Measurements from ENCODE around the gene ACY1. TPM values are rescaled to one million over a fixed set of nuclear protein-coding genes. Genes with fewer than 3 reads are reported as not detected.

Gene ACY1
- total and polyA plus RNA-seq, 4 donors, result 69.5 to 274 (median 238) TPM

DNA sequence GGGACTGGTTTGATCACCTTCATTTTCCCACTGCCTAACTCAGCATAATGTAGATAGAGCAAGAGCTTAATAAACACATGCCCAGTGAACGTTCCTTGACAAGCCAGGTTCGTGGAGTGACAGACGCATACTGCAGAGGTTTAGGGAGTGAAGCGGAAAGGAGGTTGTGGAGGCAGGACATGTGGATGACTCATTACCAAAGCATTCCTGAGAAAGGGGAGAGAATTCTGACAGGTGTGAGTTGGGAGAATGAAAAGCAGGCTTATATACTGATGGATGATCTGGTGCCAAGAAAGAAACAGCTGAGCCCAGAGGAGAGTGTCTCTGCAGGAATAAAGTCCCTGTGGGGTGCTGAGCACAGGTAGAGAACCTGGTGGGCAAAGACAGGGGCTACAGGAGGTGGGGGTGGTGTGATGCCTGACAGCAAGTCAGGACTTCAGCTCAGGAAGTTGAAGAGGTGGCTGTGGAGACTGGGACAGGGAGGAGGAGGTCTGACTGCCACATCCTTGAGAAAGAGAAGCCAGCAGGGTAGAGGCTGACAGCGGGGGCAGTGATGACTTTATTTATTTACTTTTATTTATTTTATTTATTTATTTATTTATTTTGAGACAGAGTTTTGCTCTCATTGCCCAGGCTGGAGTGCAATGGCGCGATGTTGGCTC, 14.7 kb downstream of the ACY1 start:
- WGBS, result 70% methylated on average over 7 of the region's 7 CpGs
- TF ChIP-seq FOXA1 (IDR thresholded peaks at IDR 0.05) (no peak), REST (IDR thresholded peaks at IDR 0.05) (no peak), NR2F2 (IDR thresholded peaks at IDR 0.05) (no peak), SP1 (IDR thresholded peaks at IDR 0.05) (no peak), EGR1 (IDR thresholded peaks at IDR 0.05; ENCODE audit: low read depth in 2 of 2) (no peak), JUND (IDR thresholded peaks at IDR 0.05) (no peak), HNF4A (conservative IDR thresholded peaks at IDR 0.05) (no peak), YY1 (IDR thresholded peaks at IDR 0.05) (no peak), FOXA2 (IDR thresholded peaks at IDR 0.05) (no peak), RAD21 (IDR thresholded peaks at IDR 0.05) (no peak), GABPA (IDR thresholded peaks at IDR 0.05 in 1 of 2, conservative IDR thresholded peaks at IDR 0.05 in 1 of 2) (no peak), TAF1 (conservative IDR thresholded peaks at IDR 0.05) (no peak), HNF4G (IDR thresholded peaks at IDR 0.05) (no peak), RXRA (IDR thresholded peaks at IDR 0.05) (no peak)
- TF ChIP-seq, protein P1, sequence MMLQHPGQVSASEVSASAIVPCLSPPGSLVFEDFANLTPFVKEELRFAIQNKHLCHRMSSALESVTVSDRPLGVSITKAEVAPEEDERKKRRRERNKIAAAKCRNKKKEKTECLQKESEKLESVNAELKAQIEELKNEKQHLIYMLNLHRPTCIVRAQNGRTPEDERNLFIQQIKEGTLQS (IDR thresholded peaks at IDR 0.05), result no peak
- TF ChIP-seq, protein P2, sequence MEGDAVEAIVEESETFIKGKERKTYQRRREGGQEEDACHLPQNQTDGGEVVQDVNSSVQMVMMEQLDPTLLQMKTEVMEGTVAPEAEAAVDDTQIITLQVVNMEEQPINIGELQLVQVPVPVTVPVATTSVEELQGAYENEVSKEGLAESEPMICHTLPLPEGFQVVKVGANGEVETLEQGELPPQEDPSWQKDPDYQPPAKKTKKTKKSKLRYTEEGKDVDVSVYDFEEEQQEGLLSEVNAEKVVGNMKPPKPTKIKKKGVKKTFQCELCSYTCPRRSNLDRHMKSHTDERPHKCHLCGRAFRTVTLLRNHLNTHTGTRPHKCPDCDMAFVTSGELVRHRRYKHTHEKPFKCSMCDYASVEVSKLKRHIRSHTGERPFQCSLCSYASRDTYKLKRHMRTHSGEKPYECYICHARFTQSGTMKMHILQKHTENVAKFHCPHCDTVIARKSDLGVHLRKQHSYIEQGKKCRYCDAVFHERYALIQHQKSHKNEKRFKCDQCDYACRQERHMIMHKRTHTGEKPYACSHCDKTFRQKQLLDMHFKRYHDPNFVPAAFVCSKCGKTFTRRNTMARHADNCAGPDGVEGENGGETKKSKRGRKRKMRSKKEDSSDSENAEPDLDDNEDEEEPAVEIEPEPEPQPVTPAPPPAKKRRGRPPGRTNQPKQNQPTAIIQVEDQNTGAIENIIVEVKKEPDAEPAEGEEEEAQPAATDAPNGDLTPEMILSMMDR (IDR thresholded peaks at IDR 0.05; ENCODE audit: low read depth, low read length, missing input control), result no peak
- TF ChIP-seq, protein P3, sequence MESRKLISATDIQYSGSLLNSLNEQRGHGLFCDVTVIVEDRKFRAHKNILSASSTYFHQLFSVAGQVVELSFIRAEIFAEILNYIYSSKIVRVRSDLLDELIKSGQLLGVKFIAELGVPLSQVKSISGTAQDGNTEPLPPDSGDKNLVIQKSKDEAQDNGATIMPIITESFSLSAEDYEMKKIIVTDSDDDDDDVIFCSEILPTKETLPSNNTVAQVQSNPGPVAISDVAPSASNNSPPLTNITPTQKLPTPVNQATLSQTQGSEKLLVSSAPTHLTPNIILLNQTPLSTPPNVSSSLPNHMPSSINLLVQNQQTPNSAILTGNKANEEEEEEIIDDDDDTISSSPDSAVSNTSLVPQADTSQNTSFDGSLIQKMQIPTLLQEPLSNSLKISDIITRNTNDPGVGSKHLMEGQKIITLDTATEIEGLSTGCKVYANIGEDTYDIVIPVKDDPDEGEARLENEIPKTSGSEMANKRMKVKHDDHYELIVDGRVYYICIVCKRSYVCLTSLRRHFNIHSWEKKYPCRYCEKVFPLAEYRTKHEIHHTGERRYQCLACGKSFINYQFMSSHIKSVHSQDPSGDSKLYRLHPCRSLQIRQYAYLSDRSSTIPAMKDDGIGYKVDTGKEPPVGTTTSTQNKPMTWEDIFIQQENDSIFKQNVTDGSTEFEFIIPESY (IDR thresholded peaks at IDR 0.05), result no peak
- Histone ChIP-seq H3K4me3 (ENCODE audit: low read depth in 1 of 3, low read length in 3 of 3) (no peak overlapping the region), H3K27me3 (ENCODE audit: control insufficient read depth in 4 of 4, insufficient read depth in 4 of 4, low read length in 3 of 4) (no peaks in the 10 kb centered on the region), H3K4me1 (ENCODE audit: control insufficient read depth in 4 of 4, insufficient read depth in 4 of 4, low read length in 3 of 4) (peaks cover 4 to 20% (median 13%) of the 10 kb centered on the region in 4 donors), H3K9me3 (ENCODE audit: control insufficient read depth in 4 of 4, low read length in 3 of 4) (no peaks in the 10 kb centered on the region), H3K36me3 (ENCODE audit: control insufficient read depth in 4 of 4, insufficient read depth in 3 of 4, low read depth in 1 of 4, low read length in 3 of 4) (peaks cover 0 to 14% (median 8%) of the 10 kb centered on the region in 4 donors), H3K9ac (ENCODE audit: low read depth in 1 of 2, low read length in 2 of 2) (no peak overlapping the region), H3K27ac (ENCODE audit: low read depth in 1 of 2, low read length in 2 of 2) (no peak overlapping the region)
- no peak for DNase-seq (ENCODE audit: low spot score)
